ENCODE results near the gene PTPN4.

Gene PTPN4

DNA sequence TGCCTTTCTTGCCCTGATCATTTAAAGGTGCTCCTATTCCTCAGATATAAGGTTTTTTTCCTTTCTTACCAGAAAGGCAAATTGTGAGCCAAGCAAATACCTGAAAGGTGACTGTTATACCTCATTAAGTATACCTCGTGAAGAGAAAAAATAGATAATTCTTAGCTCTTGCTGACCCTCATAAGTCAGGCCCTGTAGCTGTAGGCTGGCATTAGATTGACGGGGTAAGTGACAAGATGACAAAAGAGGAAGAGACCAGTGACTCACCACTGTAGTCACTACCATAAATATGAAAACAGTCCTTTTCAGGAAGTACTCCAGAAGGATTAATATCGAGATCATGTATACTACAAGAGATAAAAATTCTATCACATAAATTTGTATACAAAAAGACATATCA is 104.6 kb downstream of the PTPN4 start:
- no peak for DNase-seq

- no peak for DNase-seq
These were observed 112.0 kb downstream of the PTPN4 start for GRCh38 chr2:119871725-119872124.

- DNase-seq, result no peak
These were observed 113.9 kb downstream of the PTPN4 start for GRCh38 chr2:119873350-119874315.

- no peak for DNase-seq
These were observed 119.8 kb downstream of the PTPN4 start for GRCh38 chr2:119879502-119879901.

GRCh38 chr2:119888680-119889079 is 129.0 kb downstream of the PTPN4 start:
- DNase-seq, result no peak

DNA sequence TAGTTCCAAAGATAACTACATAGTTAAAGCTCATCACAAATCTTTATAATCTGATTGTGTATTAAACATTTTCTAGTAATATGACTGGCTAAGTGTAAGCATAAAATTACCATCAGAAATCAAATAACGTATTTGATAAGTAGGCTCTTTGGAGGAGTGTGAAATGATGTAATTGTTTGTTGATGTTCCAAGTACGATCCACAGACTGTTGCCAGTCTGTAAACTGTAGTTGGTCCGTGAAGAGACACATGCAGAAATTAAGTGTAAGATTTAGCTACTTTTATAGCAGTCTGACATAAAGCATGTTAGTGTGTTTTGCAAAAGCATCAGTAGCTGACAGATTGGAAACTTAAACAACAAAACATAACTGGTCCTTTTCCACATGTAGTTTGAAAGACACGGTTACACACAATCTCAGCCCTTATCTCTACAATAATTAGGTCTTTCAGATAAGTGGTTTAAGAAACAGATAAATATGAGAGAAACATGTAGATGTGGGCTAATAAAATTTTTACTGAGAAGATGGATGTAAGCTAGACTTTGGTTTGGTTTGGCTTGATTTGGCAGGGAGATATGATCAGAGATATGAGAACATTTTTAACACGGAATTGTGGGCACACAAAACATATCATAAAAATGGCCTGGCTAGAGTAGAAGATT is 138.1 kb downstream of the PTPN4 start:
- no peak for DNase-seq

- DNase-seq, result no peak
These were observed 141.3 kb downstream of the PTPN4 start for GRCh38 chr2:119901013-119901412.

DNA sequence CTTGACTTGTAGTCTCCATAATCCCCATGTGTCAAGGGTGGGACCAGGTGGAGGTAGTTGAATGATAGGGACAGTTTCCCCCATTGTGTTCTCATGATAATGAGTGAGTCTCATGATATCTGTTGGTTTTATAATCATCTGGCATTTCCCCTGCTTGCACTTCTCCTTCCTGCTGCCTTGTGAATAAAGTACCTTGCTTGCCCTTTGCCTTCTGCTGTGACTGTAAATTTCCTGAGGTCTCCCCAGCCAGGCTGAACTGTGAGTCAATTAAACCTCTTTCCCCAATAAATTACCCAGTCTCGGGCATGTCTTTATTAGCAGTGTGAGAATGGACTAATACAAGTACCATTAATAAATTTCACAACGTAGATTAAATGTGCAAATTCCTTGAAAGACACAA is 150.8 kb downstream of the PTPN4 start:
- no peak for DNase-seq

GRCh38 chr2:119914266-119914665 is 154.5 kb downstream of the PTPN4 start:
- DNase-seq, result no peak

GRCh38 chr2:119921825-119922224 is 162.1 kb downstream of the PTPN4 start:
- no peak for DNase-seq

DNA sequence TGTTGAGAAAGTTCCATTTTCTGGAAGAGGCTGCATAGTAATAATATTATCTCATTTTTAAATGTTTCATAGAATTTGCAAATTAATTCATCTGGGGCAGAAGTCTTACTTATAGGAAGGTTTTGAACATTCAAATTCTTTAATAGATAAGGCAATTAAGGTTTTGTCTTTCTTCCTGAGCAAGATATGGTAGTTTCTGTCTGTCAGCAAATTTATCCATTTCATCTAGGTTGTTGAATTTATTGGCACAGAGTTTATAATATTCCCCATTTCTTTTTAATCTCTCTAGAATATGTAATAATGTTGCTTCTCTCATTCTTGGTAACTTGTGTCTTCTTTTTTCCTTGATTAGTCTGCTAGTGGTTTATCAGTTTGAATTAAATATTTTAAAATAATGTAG is 163.0 kb downstream of the PTPN4 start:
- DNase-seq, result no peak

DNA sequence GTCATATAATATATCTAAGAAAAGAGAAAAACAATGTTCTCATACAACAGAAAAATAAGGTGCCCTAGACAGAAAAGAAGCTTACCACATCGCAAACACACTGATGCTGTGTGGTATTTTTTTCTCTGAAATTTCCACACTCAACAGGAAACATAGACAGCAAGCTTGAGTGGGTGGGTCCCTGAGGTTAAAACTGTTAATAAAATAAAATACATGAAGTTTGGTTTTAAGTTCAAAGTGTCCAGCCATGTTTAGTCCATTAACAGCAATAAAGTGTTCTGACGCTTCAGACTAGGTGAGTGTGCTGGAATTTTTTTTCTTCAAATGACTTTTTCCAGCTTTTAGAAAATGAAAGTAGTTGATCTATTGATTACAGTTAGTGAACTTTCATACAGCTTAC is 169.8 kb downstream of the PTPN4 start:
- DNase-seq, result no peak

- no peak for DNase-seq
These were observed 173.1 kb downstream of the PTPN4 start for GRCh38 chr2:119932809-119933208.

DNA sequence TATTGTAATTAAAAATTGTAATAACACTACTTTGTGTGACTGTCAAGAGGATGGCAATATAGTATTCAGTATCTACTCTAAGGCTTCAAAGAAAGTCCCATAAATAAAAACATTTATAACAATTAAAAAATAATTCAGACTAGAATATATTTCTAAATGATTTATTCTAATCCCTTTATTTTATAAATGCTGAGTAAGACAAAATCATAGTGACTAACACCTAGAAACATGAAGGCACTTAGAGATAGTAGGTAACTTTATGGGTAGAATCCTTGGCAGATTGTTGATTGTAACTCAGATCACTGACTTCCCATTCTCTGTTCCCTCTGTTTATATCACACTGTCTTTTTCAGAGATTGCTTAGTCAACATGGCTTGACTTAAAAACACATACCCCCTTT is 174.6 kb downstream of the PTPN4 start:
- no peak for DNase-seq

DNA sequence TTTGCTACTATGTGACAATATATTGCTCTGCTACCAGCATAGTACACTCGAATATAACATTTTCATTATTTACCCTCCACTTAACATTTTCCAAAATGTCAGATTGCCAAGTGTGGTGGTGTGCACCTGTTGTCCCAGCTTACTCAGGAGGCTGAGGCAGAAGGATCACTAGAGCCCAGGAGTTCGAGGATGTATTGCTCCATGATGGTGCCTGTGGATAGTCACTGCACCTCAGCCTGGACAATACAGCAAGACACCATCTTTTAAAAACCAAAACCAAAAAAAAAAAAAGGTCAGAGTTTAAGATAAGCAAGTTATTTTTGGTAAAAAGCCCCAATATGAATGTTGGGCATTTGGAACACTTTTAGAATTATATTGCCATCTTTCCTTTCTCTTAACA is 178.0 kb downstream of the PTPN4 start:
- DNase-seq, result no peak

- no peak for DNase-seq
These were observed 180.2 kb downstream of the PTPN4 start for GRCh38 chr2:119939915-119940314.

- DNase-seq, result no peak
These were observed 181.1 kb downstream of the PTPN4 start for GRCh38 chr2:119940856-119941255.

DNA sequence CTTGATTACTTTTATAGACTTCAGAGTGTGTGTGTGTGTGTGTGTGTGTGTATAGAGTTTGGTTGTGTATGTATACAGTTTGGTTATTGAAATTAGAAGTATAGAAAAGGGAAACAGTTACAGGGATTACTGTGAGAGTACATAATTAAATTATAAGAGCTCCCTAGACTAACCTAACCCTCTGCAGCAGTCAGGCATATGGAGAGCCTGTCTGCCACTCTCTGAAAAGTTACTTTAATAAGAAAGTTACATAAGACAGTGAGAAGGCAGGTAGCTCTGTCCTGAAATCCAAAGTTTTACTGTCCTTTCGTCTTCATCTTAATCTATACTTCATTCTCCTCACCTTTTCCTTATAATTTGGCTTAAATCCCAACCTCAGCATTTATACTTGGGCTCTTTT is 181.7 kb downstream of the PTPN4 start:
- no peak for DNase-seq

GRCh38 chr2:119941981-119942513 is 182.3 kb downstream of the PTPN4 start:
- no peak for DNase-seq

DNA sequence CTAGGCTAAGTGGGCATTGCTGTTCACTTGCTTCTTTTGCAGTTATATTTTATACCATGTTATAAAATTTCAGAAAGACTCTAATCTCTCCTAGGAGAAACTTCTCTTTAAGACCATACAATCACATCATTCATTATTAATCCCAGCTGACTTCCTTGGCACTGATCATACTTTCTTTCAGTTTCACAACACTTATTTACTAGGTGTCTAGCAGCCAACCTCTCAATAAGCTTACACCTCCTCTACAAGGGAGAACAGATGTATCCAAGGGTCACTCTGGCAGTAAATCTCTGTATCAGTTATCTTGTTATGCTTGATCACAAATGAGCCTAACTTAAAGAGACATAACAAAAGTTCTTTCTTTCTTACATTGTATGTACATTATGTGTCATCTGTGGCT is 183.3 kb downstream of the PTPN4 start:
- no peak for DNase-seq

- DNase-seq, result no peak
These were observed 187.8 kb downstream of the PTPN4 start for GRCh38 chr2:119947535-119947934.

DNA sequence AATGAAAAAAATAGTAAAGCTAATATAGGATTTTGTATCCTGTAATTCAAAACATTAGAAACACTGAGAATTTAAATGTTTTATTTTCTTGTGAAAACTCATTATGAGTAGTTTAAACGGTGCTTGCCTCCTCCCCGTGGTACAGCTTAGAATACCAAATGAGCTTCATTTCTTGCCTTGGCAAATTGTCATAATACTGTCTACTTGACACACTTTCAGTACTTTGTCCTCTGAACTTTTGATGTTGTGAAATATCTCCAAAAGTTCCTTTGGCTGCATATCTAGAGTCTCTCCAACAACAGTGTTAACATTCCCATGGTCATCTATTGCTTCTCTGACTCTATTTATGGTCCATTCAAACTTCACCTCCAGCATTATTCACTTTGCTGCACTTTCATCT is 191.2 kb downstream of the PTPN4 start:
- no peak for DNase-seq

GRCh38 chr2:119958670-119959268 is 199.0 kb downstream of the PTPN4 start:
- no peak for DNase-seq

- peak; percentile 20 for DNase-seq
These were observed 201.1 kb downstream of the PTPN4 start for GRCh38 chr2:119960821-119961220.

Measured in DMS79 (cell line).